ENCODE measurements around the gene SFI1. TPM values are rescaled to one million over a fixed set of nuclear protein-coding genes. Genes with fewer than 3 reads are reported as not detected.

Gene SFI1
- total RNA-seq, 1 donor from 2014 or later = 9.0 TPM

DNA sequence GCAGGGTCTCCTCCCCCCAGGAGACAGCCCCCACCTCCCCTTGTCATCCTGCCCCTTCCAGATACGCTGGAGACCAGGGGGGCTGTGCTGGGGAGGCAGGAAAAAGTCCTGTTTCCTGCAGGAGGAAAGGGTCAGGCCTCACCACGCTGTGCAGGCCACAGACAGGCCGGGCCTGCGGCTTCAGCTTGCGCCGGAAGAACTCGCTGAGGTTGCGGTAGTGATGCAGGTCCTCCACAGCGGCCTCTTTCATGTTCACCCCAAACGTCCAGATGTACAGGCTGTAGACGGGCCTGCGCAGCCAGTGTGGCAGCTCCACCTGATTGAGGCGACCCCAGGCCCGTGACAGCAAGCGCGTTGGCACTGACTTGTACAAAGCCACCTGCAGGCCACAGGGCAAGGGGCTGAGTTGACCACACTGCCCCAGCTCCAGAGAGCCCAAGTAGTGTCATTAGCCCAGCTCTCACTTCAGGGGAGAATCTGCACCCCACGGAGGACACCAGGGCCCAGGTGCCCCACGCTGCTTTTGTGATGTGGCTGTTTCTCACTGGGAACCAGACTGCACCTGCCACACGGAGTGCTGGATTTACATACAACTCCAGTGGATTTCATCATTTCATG lies 125.3 kb downstream of the SFI1 start:
- DNase-seq (ENCODE audit: low read depth) (no peak), FAIRE-seq (no peak)
- TF ChIP-seq, protein P1, sequence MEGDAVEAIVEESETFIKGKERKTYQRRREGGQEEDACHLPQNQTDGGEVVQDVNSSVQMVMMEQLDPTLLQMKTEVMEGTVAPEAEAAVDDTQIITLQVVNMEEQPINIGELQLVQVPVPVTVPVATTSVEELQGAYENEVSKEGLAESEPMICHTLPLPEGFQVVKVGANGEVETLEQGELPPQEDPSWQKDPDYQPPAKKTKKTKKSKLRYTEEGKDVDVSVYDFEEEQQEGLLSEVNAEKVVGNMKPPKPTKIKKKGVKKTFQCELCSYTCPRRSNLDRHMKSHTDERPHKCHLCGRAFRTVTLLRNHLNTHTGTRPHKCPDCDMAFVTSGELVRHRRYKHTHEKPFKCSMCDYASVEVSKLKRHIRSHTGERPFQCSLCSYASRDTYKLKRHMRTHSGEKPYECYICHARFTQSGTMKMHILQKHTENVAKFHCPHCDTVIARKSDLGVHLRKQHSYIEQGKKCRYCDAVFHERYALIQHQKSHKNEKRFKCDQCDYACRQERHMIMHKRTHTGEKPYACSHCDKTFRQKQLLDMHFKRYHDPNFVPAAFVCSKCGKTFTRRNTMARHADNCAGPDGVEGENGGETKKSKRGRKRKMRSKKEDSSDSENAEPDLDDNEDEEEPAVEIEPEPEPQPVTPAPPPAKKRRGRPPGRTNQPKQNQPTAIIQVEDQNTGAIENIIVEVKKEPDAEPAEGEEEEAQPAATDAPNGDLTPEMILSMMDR (IDR thresholded peaks at IDR 0.05; ENCODE audit: insufficient read depth, low read length, severe bottlenecking) = no peak
- Histone ChIP-seq H3K4me3 (ENCODE audit: low read depth, low read length) (no peak overlapping the region), H3K27me3 (ENCODE audit: control insufficient read depth, insufficient read depth, low read length) (no peaks in the 10 kb centered on the region), H3K36me3 (ENCODE audit: control insufficient read depth, insufficient read depth, low read length) (peaks cover 38% of the 10 kb centered on the region)

GRCh38 chr22:31622980-31623379 lies 126.6 kb downstream of the SFI1 start:
- TF ChIP-seq, protein P1 (IDR thresholded peaks at IDR 0.05; ENCODE audit: insufficient read depth, low read length, severe bottlenecking) = no peak
- Histone ChIP-seq H3K36me3 (ENCODE audit: control insufficient read depth, insufficient read depth, low read length) (peaks cover 34% of the 10 kb centered on the region), H3K27me3 (ENCODE audit: control insufficient read depth, insufficient read depth, low read length) (no peaks in the 10 kb centered on the region), H3K4me3 (ENCODE audit: low read depth, low read length) (no peak overlapping the region)
- DNase-seq (ENCODE audit: low read depth) (no peak), FAIRE-seq (peak; percentile 13)

- TF ChIP-seq, protein P1 (IDR thresholded peaks at IDR 0.05; ENCODE audit: insufficient read depth, low read length, severe bottlenecking) = no peak
- H3K27me3 ChIP-seq (ENCODE audit: control insufficient read depth, insufficient read depth, low read length) = no peaks in the 10 kb centered on the region
- no peak for DNase-seq (ENCODE audit: low read depth)
- FAIRE-seq = no peak
- H3K36me3 ChIP-seq (ENCODE audit: control insufficient read depth, insufficient read depth, low read length) = peaks cover 30% of the 10 kb centered on the region
- H3K4me3 ChIP-seq (ENCODE audit: low read depth, low read length) = no peak overlapping the region
Observed at GRCh38 chr22:31623592-31624304, 127.4 kb downstream of the SFI1 start.

DNA sequence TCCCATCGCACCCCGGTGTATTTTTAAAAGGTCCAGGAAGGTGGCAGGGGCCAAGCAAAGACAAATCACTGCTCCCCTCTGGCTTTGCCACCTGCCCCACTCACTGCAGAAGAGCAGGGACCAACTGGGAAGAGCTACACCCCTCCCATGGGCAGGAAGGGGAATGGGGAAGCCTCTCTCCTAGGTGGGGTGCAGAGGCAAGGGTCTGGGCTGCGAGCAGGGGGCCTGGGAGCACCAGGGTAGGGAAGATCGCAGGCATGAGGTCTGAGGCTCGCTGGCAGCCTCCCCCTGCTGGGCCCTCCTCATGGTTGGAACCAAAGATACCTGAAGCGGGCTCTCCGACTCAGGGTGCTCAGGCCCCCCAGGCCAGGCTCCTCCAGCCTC lies 128.9 kb downstream of the SFI1 start:
- Histone ChIP-seq H3K27me3 (ENCODE audit: control insufficient read depth, insufficient read depth, low read length) (no peaks in the 10 kb centered on the region), H3K36me3 (ENCODE audit: control insufficient read depth, insufficient read depth, low read length) (peaks cover 21% of the 10 kb centered on the region), H3K4me3 (ENCODE audit: low read depth, low read length) (no peak overlapping the region)
- DNase-seq (ENCODE audit: low read depth) (no peak), FAIRE-seq (no peak)
- TF ChIP-seq, protein P1 (IDR thresholded peaks at IDR 0.05; ENCODE audit: insufficient read depth, low read length, severe bottlenecking) = no peak

GRCh38 chr22:31625661-31626426 lies 129.5 kb downstream of the SFI1 start:
- H3K4me3 ChIP-seq (ENCODE audit: low read depth, low read length) = no peak overlapping the region
- DNase-seq (ENCODE audit: low read depth) = no peak
- H3K27me3 ChIP-seq (ENCODE audit: control insufficient read depth, insufficient read depth, low read length) = no peaks in the 10 kb centered on the region
- TF ChIP-seq, protein P1 (IDR thresholded peaks at IDR 0.05; ENCODE audit: insufficient read depth, low read length, severe bottlenecking) = no peak
- peaks cover 18% of the 10 kb centered on the region for H3K36me3 ChIP-seq (ENCODE audit: control insufficient read depth, insufficient read depth, low read length)
- no peak for FAIRE-seq

Measured in bronchial epithelial cell (primary cell).